AG04449 (cell line): ENCODE results near the gene DOCK2.
"Not testable (repeated sequence)": the region's sequence is repeated elsewhere in the genome, so short reads cannot be mapped to it uniquely, and the experiment has no call there.

Experiments
- CTCF ChIA-PET: fragments of 350-600 bp; formaldehyde crosslinking; extraction: SDS; loops from one replicate; lab custom pipeline; 2021; ENCODE audit warnings: antibody characterized with exemption; lab: Yijun Ruan, JAX
- POLR2A ChIA-PET: fragments of 400-600, 350-600 bp; formaldehyde crosslinking; extraction: SDS; loops from one replicate; lab custom pipeline; 2020; ENCODE audit warnings: antibody characterized with exemption, inconsistent platforms; lab: Yijun Ruan, JAX
- DNase-seq: peaks from one replicate; pipeline ENCODE4 v3.0.0-alpha.2; 2010; ENCODE audit warnings: low read depth, low spot score
- H3K4me3 ChIP-seq: 2 replicates; pipeline ENCODE4 v1.5.1; 2011; ENCODE audit warnings: low read depth, mild to moderate bottlenecking, control low read depth, low read length
- TF ChIP-seq, protein P1 (sequence below): IDR thresholded peaks from one replicate; pipeline ENCODE4 v1.5.1; 2011; ENCODE audit warnings: mild to moderate bottlenecking, moderate library complexity, low read length, control low read depth, inconsistent platforms; ENCODE audit not compliant: insufficient read depth; ENCODE audit errors: missing control alignments

Gene DOCK2

GRCh38 chr5:169719360-169720314 is 82.6 kb downstream of the DOCK2 start:
- ChIA-PET POLR2A (no interaction called here), CTCF (interaction anchor here (1.0 to 3.0 kb wide), 4 partner anchors 11 to 261 kb away, joined by 3 to 12 read pairs (median 4); partner anchors contain the start of gene INSYN2B)
- TF ChIP-seq, protein P1, sequence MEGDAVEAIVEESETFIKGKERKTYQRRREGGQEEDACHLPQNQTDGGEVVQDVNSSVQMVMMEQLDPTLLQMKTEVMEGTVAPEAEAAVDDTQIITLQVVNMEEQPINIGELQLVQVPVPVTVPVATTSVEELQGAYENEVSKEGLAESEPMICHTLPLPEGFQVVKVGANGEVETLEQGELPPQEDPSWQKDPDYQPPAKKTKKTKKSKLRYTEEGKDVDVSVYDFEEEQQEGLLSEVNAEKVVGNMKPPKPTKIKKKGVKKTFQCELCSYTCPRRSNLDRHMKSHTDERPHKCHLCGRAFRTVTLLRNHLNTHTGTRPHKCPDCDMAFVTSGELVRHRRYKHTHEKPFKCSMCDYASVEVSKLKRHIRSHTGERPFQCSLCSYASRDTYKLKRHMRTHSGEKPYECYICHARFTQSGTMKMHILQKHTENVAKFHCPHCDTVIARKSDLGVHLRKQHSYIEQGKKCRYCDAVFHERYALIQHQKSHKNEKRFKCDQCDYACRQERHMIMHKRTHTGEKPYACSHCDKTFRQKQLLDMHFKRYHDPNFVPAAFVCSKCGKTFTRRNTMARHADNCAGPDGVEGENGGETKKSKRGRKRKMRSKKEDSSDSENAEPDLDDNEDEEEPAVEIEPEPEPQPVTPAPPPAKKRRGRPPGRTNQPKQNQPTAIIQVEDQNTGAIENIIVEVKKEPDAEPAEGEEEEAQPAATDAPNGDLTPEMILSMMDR, result no peak
- no peak for DNase-seq
- H3K4me3 ChIP-seq, result no peak overlapping the region

- CTCF ChIA-PET, result interaction anchor here (1.7 to 3.0 kb wide), 2 partner anchors 20 to 258 kb away, joined by 10 to 12 read pairs; partner anchors contain the start of gene INSYN2B
- no peak for DNase-seq
- no peak overlapping the region for H3K4me3 ChIP-seq
- POLR2A ChIA-PET, result no interaction called here
- TF ChIP-seq, protein P1, result no peak
Measured at GRCh38 chr5:169721771-169722170, 84.7 kb downstream of the DOCK2 start.

- POLR2A ChIA-PET, result interaction anchor here (1.3 kb wide), 1 partner anchor 81 kb away, joined by 4 read pairs; no protein-coding TSS in a partner anchor
- no peak for DNase-seq
- H3K4me3 ChIP-seq, result no peak overlapping the region
- TF ChIP-seq, protein P1, result no peak
- CTCF ChIA-PET, result interaction anchor here (0.9 to 3.0 kb wide), 4 partner anchors 13 to 348 kb away, joined by 3 to 12 read pairs (median 6); partner anchors contain the start of gene INSYN2B
Measured at GRCh38 chr5:169723103-169723831, 86.2 kb downstream of the DOCK2 start.

- ChIA-PET CTCF (interaction anchor here (0.9 to 2.6 kb wide), 4 partner anchors 10 to 256 kb away, joined by 3 to 9 read pairs (median 4); partner anchors contain the start of gene INSYN2B), POLR2A (interaction anchor here (1.3 kb wide), 1 partner anchor 80 kb away, joined by 4 read pairs; no protein-coding TSS in a partner anchor)
- DNase-seq, result no peak
- TF ChIP-seq, protein P1, result no peak
- H3K4me3 ChIP-seq, result no peak overlapping the region
Measured at GRCh38 chr5:169724303-169725087, 87.4 kb downstream of the DOCK2 start.

GRCh38 chr5:169725665-169726064 is 88.6 kb downstream of the DOCK2 start:
- DNase-seq, H3K4me3 ChIP-seq, POLR2A ChIA-PET: not testable (repeated sequence)
- CTCF ChIA-PET, result interaction anchor here (2.6 kb wide), 1 partner anchor 255 kb away, joined by 9 read pairs; the partner anchor contains the start of gene INSYN2B

DNA sequence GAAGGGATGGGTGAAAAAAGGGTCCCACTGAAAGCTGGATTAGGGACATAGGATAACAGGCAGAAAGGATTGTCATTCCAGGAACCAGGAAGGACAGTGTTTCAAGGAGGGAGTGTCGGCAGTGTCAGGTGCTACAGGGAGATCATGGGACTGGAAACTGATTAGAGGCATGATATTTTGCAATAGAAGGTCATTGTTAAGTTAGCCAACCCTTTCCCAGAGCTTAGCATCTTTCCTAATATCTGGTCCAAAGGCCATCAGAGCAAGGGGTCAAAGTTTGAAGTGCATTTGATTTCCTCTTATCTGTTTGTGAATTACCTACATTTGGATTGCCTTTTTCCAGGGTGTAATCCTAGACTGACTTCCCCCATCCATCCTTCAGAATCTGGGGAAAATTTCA is 91.3 kb downstream of the DOCK2 start:
- no peak overlapping the region for H3K4me3 ChIP-seq
- POLR2A ChIA-PET, result no interaction called here
- no peak for DNase-seq
- TF ChIP-seq, protein P1, result no peak
- CTCF ChIA-PET, result no interaction called here
